ELR (cell line): ENCODE results near the gene DNAJC17.

Source experiments
- DNase-seq: peaks from one replicate; pipeline ENCODE4 v3.0.0-alpha.2; 2015; ENCODE audit warnings: low read depth

The DNAJC17 gene

GRCh38 chr15:40789999-40790398 lies 17.3 kb downstream of the DNAJC17 start:
- no peak for DNase-seq

GRCh38 chr15:40789119-40789518 lies 18.2 kb downstream of the DNAJC17 start:
- DNase-seq, result no peak

- DNase-seq, result no peak
Measured at GRCh38 chr15:40787991-40788390, 19.3 kb downstream of the DNAJC17 start.

DNA sequence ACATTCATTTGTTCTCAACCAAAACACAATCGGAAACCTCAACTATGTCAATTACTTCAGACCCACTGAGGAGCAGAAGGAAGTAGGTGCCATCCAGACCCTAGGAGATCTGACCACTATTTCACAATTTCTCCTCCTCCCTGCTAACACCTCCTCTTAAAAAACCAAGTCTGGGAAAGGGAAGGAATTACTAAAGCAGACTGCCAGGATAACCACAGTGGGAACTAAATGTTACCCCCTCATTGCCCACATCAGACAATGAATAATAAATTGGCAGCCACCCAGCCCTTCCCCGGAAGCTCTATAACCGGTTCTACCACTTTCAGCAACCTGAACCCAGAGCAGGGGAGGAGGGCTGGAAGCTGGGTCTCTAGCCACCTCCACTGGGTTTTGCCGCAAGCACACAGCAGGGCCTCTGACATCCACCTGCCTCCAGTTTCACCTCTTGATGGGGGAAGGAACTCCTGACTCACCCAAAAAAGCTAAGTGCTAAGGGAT lies 19.9 kb downstream of the DNAJC17 start:
- DNase-seq, result peak; percentile 75

DNA sequence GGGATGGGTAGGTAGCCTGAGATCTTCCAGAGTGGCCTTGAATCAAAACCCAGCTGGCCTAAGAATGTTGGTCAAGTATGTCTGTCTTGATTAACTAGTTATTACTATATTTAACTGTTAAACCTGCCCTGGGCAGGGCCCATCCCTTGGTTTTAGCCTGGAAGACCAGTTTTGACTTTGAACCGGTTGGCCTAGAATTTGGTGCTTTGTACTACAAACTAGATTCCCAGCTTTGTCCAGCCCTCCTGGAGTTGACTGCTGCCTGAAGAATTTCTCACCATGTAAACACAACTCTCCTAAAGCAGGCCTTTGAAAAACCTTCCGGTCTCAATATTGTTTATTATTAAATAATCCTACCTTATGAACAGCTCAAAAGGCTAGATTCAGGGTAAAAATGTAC lies 21.5 kb downstream of the DNAJC17 start:
- DNase-seq, result no peak

DNA sequence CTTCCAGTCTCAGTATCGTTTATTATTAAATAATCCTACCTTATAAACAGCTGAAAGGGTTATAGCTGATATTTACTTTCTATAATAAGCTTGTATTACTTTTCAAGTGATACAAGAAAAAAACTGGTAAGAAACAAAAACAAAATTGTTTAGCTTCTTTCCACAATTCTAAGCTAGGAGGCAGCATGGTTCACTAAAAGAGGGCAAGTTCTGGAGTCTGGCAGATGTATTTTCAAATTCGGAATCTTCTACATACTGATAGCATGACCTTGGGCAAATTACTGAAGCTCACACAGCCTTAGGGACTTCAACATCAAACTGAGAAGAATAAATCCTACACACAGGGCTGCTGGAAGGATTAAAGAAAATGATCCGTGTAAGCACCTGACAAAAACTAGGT lies 22.1 kb downstream of the DNAJC17 start:
- no peak for DNase-seq

DNA sequence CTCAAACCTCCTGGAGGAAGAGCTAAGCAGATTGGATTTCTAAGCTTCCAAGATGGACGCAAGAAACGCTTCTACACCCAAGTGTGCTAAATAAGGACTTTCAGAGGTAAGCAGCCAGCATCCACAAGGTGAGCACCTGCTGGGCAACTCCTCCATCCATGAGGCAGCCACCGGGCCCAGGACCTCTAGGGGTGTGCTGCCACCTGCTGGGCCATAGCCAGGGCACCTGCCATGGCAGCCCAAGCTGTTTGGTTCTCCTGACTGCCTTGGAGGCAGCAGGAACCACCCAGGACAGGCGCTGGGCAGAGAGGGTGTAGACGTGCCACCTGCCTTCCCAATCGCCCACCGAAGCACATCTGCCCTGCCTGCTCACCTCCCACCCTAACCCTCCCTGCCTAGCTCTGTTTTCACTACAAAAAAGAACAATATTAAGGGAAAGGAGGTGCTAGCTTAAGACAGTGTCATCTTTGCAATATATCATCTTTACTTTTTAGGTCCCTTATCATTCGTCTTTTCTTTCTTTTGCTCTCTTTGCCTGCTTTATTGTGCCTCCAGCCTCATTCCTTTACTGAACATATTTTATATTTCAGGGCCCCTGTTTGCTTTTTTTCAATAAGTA lies 24.6 kb downstream of the DNAJC17 start:
- peak; percentile 56 for DNase-seq

GRCh38 chr15:40776537-40777141 lies 30.6 kb downstream of the DNAJC17 start:
- peak; percentile 50 for DNase-seq

DNA sequence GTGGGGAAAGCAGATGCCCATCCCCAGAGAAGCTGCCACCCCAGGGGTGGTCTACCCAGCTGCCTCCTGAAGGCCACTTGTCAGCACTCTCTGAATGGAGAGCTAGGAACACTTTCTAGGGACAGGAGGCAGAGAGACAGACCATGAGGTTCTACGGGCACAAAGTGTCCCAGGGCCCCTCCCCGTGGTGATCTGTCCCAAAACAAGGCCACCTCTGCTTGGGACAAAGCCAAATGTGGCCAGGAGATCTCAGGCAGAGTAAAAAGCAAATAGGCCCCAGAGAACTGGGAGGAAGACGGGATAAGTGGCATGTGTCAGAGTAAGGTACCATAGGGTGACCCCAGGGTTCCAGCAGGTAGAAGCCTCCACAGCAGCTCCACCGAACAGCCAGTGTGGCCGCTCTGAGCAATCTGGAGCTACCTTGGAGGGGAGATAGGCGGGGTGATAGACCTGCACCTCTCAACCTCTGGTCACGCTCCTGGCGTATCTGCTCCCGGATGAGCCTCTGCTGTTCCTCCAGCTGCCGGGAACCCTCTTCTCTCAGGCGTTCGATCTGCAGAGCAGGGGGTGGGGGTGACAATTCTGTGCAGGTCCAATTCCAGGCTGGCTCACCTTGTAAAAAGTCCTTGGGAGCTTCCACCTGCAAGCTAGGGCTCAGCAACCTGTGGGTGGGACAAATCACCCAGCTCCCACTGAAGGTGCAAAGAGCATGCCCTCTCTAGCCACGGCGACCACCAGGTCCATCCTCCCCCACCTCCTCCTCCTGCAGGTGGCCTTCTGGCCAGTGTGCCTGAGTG lies 31.3 kb downstream of the DNAJC17 start:
- DNase-seq, result no peak

DNA sequence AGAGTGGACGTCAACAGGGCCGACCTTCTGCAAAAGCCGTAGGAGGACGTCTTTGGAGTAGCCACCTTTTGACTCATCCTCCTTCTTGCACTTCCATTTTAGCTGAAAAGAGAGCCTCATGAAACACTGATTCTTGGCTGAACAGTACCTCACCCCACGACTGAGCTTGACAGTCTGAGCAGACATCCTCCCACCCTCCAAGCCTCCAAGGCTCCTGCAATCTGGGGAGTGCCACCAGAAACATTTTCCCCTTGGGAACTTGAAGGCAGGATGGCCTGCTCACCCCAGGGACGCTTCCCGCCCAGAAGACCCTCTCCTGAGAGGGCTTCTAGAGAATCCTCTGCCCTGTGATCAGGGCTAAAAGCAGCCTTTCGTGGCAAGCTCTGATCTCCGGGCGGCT lies 32.3 kb downstream of the DNAJC17 start:
- no peak for DNase-seq

DNA sequence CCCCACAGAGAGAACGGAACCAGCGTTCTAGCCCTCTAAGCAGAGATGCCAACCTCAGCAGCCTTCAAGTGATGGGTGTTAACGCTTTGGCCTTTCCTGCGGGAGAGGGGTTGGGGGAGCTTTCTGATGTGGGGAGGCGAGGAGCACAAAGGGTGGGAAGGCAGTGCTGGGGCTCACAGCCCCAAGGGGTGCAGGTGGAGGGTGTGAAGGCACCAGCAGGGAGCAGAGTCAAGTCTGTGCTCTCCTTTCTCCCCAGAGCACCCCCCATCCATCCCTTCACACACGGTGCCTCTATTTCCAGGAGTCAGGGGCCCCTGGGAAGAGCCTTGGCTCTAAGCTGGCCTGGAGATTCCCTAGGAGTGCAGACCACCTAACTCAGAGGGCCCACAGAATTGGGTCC lies 33.4 kb downstream of the DNAJC17 start:
- DNase-seq, result no peak

DNA sequence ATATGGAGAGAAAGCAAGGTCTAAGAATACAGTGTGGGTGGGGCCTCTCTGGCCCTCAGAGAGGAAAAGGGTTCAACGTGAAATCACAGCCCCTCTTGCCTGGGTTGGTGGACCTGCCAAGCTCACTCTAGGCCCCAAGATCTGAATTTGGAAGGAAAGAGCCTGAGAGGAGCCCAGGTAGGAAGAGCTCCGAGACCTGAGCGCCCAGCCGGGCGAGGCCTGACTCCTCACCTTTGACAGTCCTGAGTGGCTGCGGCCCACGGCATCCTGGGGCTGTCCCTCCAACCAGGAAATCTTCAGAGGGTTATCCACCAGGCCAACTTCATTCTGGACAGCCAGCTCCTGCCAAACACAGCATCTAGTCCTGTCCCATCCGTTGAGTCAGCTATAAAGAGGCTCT lies 33.8 kb downstream of the DNAJC17 start:
- DNase-seq, result no peak

GRCh38 chr15:40772014-40772413 lies 35.3 kb downstream of the DNAJC17 start:
- no peak for DNase-seq

DNA sequence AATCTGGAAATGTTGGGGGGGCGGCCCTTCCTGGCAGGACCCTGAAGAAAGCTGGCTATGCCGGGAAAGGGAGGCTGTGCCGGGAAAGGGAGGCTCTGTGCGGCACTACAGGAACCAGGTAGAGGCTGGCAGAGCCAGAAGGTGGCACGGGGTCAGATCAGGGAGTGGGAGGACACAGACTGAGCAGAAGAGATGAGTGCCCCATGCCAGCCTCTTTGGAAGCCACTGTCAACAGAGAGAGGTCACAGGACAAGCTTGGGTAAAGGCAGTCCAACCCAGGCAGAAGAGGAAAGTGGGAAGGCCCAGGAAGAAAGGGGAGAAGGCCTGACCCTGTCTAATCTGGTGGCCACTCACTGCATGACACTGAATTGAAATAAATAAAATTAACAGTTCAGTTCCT lies 36.0 kb downstream of the DNAJC17 start:
- no peak for DNase-seq

DNA sequence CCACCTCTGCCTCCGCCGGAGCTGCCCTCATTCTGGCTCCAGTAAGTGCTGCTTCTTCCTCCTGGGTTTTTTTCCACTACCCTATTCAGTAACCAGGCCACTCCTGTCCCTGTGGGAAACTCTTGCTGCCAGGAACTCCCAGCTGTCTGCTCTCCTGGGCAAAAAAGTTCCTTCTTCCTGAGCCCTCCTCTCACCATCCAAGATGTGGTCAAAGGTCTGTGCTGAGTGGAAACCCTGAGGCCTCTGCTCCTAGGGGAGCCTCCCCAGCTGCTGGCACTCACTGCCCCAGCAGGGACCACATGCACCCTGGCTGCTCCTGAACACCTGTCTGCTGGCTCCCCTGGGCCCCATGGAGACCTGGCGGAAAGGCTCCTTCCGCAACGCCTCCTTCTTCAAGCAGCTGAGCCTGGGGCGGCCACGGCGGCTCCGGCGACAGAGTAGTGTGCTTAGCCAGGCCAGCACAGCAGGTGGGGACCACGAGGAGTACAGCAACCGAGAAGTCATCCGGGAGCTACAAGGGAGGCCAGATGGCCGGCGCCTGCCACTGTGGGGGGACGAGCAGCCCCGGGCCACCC lies 37.0 kb downstream of the DNAJC17 start:
- DNase-seq, result no peak

- DNase-seq, result peak; percentile 67
Measured at GRCh38 chr15:40769274-40770146, 37.8 kb downstream of the DNAJC17 start, which contains the start of gene C15orf62. Gene C15orf62, plus strand, starts transcription at chr15:40769980. Its CDS starts 516 bp downstream, at chr15:40770496.

GRCh38 chr15:40768521-40769273 lies 38.6 kb downstream of the DNAJC17 start:
- DNase-seq, result no peak

DNA sequence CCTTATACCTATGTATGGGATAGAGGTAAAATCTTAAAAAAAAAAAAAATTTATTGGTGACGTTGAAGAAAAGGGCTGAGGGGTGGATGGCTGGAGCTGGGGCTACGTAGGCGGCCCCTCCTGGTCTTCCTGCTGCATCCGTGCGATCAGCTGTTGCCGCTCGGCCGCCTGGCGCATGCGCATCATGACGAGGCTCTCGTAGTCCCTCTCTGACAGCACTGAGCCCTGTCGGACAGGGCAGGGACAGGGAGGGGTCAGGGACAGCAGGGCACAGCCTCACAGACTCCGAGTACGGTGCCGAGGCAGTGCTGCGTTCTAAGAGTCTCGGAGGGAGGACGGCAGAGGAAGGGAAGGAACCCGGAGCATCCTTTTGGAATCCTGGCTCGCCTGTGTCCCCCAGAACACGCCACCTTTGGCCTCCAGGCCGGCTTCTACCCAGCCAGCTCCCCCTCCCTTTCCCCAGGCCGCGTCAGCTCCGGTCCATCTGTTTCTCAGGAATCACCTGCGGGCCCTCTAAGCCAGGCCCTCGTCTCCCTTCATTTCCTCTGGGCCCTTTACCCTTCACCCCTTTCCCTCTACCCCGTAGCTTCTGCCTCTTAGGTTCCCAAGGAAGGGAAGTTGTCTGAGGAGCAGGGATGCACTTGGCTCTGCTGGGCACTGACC lies 39.3 kb downstream of the DNAJC17 start:
- no peak for DNase-seq

DNA sequence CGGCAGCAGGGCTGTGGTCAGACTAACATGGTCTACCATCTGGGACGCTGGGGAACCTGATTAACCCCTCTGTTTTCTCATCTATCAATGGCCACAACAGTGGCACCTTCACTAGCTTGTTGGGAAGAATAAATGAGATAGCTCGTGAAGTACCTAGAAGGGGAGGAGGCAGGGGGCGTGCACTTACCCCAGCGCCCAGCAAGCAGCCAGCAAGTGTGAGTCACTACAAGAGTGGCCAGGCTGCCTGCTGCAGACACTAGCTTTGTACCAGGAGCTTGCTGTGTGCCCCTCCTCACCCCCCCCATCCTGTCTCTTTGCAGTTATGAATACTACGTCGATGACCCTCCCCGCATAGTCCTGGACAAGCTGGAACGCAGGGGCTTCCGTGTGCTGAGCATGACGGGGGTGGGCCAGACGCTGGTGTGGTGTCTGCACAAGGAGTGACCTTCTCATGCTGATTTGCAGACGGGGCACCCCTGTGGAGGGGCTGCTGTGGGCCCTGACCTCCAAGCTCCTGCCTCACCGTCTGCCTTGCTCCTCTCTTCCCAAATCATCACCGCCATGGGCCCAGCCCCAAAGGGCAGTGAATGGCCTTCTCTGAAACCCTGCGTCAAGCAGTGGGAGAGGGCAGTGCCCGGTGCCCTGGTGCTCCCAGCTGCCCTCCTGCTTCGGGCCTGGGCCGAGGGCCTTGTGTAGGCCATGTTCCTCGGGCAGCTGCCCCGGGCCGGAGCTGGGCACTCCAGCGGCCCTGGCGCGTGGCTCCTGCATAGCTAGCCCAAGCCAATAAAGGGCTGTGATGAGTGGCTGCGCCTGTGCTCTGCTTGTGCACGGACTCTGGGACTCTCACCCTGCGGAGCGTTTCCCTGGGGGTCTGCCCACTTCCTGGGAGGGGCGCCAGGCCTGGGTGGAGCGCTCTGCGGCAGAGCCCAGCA lies 40.1 kb downstream of the DNAJC17 start:
- peak; percentile 57 for DNase-seq
